Ramos (cell line): Measurements from ENCODE around the gene EXD3.

Source experiments
- in situ Hi-C: fragments of 300-500 bp; cut with MboI; formaldehyde crosslinking; loops from one replicate; pipeline ENCODE4 v1.14.3; 2022; ENCODE audit warnings: low sequenced_read_pairs; ENCODE audit not compliant: unreplicated experiment

The EXD3 gene

DNA sequence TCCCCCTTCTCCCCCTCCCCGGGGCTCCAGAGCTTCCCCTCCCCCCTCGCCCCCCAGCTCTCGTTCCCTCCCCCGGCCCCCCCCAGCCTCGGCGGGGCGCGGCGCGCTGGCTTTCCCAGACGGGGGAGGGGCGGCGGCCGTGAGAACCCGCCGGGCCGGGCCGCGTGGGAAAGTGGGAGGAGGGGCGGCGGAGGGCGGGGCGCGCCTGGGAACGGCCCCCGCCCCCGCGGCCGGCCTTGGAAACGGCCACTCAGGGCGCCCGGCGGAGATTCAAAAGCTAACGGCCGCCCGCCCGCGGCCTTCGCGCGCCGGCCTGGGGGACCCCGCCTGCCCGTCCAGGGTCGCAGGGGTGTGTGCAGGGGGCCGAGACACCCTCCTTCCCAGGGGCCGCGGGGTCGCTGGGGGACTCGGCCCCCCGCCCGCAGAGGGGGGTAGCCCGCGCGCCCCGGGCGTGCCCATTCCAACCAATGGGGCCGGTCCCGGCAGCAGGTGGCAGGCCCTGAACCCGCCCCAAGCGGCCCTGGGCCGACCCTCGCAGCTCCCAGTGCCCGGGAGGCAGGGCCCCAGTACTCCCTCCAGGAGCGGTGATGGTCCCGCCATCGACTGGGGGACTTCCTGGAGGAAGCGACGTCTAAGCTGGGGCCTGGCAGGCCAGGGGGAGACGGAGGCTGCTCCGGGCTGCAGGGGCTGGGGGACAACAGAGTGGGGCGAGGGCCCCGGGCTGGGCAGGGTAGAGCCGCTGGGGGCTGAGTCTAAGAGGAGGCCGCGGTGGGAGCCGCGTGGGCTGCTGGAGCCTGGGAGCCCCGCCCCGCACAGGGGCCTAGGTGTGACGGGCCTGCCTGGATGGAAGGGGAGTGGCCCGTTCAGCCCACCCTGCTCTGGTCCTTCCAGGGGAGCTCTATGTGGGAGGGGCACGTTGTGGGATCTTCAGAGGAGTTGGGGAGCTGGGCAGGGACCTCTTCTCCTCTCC is 106.7 kb downstream of the EXD3 start:
- in situ Hi-C loops, result no loop called here

DNA sequence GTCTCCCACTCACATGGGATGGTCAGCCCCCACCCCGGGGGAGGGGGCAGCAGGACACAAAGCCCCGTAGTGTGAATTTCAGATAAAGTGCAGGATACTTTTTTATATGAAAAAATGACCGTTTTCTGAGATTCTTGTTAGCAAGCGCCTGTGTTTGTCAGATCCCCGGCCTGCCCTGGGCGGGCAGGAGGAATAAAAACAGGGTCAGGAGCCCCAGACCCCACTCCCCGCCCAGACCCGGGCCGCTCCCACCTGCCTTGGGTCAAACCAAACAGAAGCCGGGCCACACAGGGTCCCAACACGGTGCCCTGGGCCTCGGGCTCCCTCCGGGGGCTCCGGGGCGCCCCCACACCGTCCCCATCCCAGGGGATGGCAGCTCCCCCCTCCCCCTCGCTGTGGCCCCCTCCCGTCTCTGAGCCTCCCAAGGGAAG is 107.4 kb downstream of the EXD3 start:
- in situ Hi-C loops, result no loop called here

DNA sequence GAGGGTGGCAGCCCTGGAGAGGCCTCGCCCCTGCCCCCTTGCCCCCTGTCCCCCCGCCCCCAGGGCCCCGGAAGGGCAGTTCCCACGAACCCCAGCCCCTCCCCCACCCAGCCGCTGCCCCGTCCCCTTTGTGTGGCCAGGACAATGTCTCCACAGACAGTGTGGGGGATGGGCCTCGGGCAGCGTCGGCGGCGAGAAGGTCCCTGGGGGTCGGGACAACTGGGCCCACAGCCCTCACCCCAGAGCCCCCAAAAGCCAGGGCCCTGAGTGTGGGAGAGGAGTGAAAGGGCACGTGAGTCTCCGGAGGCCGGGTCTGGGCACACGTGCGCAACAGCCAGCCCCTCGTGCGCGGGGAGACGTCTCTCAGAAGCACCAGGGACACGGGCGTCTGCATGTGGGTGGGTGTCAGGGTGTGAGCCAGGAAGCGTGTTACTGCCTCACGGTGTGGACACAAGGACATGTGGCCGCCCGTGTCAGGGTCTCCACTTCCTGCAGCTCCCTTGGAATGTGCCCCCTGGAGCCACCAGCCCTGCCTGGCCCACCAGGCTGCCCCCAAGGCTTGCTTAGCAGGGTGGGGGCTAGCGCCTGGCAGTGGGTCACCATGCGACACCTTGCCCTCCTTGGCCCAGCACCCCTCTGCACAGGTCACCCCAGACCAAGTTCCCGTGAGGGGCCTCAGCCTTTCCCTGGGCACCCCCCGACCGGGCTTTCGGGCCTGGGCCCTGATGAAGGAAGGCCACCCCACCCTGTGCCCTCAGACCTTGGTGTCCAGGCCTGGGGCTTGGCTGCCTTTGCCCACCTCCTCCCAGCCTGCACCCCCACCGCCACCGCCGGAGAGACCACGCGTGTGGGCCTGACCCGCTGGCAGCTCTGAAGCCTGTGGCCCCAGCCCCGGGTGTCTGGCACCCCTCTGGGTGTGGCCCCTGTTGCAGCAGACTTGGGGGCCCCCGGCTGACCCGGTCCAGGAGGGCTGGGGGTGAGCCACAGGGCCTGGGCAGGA is 108.1 kb downstream of the EXD3 start:
- in situ Hi-C loops, result no loop called here

DNA sequence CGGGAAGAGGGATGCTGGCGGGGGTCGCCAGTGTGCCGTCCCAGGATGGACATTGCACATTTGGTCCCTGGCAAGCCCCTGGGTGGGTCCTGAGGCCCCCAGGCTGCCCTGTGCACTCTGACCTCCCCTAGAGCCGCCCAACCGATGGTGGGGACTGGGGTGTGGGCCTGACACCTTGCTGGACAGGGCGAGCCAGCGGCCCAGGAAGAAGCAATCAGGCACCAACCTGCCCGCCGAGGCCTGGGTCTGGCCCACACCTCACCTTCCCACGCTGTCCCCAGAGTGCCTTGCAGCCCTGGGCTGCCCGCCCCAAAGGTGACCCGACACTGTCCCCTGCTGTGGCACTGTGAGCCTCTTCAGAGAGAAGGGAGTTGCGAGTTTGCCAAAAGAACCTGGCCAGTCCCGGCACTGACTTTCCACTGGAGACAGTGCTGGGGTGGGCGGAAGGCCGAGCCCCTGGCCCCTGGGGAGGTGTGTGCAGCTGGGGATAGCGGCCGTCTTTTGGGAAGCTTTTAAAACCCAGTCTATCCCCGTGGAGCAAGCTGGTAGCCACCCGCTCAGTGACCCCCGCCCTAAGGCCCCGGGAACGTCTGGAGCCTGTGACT is 108.9 kb downstream of the EXD3 start:
- in situ Hi-C loops, result no loop called here

DNA sequence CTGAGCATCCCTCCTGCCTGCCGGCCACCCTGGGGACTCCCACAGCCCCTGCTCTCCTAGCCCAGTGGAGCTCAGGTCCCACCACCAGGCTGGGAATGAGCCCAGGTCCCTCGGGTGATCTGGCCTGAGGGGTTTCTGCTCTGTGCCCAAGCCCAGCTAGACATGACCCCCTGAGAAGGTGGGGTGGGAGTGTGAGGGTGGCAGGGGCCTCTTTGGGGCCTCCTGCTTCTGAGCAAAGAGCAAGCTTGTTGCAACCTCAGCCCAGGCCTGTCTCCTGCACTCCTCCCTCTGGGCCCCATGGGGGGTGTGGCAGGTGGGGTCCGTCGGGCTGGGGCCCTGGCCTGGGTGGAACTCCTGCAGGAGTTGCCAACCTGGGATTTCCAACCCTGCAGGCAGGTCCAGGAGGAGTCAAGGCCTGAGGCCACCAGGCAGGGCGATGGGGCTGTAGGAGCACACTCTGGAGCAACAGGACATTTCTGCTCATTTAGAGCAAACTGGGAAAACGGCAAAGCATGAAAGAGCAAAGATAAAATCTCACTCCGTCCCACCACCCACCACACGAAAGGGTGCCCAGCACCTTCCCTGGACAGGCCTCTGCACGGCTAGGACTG is 109.5 kb downstream of the EXD3 start:
- in situ Hi-C loops, result no loop called here

DNA sequence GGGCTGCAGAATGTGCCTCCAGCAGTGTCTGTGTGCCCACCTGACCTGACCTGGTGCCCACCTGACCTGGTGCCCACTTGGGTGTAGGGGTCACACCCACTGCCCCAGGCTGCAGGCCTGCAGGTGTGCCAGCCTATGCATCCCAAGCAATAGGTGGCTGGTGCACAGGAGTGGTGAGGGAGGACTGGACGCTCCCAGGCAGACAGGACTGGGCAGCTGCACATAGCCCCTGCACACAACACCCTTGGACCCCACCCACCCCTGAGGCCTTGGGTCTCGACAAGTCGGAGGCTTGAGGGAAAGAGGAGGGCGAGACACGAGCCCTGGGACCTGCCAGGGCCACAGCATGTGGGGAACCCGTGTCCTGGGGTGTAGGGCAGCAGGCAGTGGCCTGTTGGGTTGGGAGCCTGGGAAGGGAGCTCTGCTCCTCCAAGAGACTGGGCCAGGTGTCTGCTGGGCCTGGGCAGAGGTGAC is 110.1 kb downstream of the EXD3 start:
- in situ Hi-C loops, result no loop called here

DNA sequence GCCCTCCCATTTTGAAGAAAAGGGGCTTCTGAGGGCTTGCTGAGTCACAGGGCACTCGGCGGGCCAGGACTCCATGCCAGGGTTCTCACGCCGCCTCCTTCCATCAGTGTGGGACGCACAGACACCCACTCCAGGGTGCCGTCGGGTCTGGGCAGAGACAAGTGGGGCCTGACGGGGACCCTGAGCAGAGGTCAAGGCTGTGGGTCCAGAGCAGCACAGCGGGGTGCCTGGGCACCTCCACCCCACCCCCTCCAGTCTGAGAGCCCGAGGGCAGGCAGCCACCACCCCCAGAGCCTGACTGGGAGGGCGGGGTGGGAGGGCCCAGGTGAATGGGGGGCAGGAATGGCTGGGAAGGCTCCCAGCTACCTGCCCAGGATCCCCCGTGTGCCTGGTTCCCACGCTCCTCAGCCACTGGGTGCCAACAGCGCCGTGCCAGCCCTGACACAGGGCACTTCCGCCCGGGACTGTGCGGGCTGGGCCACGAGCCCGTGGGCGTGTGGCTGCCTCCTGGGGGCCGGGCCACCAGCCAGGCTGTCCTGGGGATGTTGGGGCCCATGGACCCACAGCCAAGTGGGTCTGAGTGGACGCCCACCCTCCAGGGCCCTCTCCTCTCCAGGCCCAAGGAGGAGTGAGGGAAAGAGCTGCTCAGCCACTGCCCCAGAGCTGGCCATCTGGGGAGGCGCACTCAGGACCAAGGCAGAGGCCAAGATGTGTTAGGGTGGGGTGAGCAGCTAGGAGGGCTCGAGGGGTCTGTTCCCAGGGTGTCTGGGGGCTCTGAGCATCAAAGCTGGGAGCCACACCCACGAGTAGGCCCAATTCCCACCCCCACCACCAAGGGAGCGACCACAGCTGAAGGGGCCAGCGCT is 110.7 kb downstream of the EXD3 start:
- in situ Hi-C loops, result no loop called here

DNA sequence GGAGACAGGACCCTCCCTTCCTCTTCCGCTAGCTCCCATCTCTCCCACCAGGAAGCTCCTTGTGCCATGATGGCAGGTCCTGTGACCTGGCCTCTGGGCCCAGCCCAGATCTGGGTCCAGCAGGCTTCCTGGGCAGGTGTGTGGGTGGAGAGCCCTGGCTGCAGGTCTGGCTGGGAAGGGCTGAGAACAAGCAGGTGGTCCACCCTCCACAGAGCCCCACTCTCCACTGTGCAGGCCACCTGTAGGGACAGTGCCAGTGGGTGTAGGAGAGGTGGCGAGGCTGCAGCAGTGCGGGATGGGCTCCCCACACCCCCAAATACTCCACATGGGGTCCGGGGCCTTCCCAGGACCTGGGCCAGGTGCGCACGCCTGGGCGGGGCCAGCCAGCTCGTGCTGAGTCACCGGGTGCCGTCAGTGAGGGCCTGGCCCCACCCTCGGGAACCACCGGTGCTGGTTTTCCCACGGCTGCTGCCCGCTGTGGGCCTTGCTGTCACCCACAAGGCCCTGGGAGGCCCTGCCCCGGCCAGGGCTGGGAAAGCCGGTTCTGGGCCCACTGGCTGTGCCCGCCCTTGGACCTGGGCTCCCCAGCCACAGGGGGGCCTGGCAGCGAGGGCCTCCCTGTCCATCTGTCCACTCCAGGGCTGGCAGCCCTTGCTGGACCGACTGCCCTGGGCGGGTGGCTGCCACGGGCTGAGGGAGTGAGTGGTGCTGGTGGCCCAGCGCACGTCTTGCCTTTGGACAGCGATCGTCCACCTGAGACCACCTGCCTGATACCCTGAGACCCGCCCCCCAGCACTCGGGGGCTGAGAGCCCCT is 111.6 kb downstream of the EXD3 start:
- in situ Hi-C loops, result no loop called here

DNA sequence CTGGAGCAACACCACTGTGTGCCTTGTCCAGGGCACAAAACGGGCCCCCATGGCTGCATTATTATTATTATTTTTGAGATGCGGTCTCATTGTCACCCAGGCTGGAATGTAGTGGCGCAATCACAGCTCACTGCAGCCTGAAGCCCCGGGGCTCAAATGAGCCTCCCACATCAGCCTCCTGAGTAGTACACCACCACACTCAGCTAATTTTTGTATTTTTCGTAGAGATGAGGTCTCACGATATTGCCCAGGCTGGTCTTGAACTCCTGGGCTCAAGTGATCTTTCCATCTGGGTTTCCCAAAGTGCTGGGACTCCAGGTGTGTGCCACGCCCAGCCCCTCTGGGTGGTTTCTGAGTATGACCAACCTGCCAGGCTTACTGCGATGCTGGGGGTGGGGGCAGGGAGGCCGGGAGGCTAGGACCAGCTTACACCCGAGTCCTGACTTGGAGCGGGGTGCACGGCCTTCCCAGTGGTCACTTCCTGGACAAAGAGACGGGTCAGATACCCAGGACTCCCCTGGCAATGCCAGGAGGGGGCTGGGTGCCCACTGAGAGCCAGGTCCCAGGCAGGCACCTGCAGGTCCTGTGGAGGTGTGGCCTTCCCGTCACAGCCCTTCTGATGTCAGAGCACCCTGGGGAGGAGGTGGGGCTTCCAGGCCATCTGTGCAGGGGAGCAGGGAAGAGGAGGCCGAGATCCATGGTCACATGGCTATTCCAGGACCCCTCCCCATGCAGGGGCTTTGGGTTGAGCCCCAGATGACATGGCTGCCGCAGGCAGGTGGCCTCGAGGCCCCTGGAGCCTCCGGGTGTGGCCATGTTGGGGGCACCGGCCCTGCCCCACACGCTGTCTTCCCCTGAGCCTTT is 112.5 kb downstream of the EXD3 start:
- in situ Hi-C loops, result no loop called here

DNA sequence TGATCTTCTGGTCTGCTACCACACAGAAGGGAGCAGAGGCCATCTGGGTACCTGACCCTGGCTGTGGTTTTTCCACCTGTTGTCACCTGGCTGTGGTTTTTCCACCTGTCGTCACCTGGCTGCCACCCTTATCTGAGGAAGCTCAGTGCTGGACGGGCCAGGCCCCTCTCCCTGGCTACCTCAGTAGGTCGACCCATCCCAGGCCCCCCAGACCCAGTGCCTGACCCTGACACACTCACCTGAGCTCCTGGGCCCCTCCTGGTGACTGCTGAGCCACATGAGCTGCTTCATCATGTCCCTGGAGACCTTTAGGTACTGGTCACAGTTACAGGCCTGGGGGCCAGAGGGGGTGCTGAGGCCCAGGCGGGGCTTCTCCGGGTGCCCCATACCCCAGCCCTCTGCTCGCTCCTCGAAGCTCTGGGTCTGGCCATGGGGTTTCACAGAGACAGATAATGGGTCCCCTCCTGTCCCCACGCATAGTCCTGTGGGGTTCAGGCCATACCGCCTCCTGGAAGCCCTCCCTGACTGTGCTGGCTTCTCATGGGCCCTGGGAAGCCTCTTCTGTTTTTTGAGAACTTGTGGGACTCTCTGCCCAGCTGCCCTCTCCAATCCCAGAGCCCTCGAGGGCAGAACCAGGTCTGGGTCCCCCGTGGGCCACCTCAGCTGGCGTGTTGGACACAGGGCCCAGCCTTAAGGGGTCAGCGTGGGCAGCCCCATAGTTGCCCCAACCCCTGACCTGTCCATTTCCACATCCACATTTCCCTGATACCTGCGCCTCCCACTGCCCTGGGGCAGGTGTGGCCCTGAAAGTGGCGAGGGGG is 113.4 kb downstream of the EXD3 start:
- in situ Hi-C loops, result no loop called here

DNA sequence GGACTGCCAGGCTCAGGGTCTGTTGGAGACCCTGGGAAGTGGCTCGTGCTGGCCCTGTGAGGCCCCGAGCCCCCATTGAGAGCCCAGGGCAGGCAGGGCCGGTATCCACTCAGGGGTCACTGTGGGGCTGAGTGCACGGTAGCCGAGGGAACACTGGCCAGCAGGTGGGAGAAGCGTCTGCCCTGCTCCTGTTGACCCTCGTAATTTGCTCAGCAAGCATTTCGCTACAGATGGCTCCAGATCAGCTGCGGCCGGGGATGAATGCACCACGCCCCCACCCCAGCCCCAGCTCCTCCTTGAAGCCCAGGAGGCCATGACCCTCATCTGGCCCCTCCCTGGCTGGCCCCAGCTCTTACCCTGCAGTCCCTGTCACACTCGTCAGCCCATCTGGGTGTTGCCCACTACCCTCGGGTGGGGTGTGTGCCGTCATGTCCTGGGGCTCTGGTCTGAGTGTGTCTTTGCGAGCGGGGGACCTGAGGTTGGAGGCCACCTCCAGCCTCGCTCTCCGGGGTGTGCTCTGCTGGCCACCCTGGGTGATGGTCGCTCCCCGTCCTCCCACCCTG is 114.8 kb downstream of the EXD3 start:
- in situ Hi-C loops, result no loop called here

DNA sequence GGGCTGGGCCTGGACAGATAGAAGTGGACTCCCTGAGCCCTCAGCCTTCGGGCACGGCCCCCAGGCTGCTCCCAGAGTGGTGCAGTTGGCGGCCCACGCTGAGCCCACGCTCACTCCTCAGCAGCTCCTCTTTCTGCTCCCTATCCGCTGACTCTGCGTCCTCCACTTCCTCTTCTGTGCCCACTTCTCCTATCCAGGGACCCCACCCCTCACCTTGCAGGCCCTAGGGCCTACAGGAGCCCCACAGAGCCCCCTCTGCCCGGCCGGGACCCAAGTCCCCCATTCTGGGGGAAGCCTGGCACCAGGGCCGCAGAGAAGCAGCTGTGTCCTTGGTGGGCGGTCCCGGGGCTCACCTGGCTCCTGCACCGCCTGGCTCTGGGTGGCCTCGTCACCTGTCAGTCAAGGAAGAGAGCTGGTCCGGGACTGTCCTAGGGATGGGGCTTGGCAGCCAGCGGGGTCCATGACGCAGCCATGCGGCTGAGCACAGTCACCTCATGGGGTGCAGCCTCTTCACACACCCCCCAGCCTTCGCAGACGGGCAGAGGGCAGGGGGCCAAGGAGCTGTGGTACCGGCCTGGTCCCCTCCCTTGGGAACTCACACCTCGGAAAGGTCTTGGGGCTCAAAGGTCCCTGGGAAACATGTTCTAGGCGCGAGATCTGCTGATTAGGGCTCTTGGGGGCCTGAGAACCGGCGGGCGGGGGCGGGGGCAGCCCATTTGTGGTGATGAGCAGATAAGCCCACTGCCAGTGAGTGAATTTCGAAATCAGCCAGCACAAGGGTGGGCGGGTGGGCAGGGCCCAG is 115.5 kb downstream of the EXD3 start:
- in situ Hi-C loops, result no loop called here

DNA sequence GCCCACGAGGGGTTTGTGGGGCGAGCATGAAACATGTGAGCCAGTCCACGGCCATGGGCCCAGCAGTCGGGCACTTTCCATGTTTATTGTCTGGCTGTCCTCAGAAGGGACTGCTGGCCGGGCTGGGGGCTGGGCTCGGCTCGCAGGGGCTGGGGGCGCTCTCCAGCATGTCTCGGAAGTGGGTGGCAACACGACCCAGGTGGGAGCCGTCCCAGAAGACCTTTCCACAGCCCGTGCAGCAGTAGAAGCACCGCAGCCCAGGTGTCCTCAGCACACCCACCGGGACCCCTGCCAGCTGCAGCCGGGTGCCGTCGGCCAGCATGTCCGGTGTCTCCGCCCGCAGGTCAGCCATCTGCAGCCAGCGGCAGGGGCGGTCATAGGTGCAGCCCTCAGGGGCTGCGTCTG is 116.1 kb downstream of the EXD3 start:
- in situ Hi-C loops, result no loop called here

DNA sequence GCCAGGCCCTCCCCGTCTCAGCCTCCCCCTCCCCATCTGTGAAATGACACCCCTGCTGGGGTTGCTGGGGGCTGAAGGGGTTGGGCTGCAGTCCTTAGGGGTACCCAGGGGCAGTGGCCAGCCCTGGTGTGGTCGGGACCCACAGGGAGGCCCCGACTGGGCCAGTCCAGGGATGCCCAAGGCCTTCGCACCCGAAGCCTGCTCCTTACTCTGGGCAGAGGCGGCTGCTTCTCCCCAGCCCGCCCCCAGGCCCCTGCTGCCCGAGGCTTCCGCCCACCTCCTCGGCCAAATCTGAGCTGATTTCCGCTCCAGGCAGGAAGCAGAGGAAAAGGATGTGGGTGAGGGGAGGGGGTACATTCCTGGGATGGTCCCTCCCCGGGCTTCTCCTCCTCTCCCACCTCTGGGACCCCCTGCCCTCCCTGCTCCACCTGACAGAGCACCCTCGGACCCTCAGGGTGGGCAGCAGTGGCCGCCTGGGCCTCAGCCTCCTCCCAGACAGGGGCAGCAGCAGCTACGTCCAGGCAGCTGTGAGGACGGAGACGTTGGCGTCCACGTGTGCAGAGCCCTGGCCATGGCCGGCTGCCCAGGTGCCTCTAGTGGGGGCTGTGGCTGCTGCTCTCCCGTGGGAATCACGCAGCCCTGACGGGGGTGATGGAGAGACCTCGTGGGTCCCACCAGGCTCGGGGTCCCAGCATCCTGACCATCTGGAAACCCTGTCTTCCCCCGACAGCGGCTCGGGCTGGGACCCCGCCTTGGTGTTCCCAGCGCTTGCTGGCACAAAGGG is 116.7 kb downstream of the EXD3 start:
- in situ Hi-C loops, result no loop called here

DNA sequence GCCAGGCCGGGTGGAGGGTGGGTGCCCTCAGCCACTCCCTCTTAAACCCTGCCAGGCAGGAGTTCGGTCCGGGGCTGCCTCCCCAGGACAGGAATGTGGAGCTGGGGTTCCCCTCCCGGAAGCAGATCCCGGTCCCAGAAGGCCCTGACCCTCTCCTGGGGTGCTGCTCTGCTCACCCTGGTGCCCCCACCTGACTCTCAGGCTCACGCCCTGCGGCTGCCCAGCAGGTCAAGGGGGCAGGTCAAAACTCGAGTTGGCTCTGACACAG is 117.2 kb downstream of the EXD3 start:
- in situ Hi-C loops, result no loop called here
